SK-N-SH (cell line): ENCODE results near the gene CPNE4.

Source experiments
- MXI1 ChIP-seq: IDR thresholded peaks from 2 replicates; pipeline ENCODE4 v1.6.1; 2012; ENCODE audit warnings: mild to moderate bottlenecking, low read depth, low read length, improper control_type of control experiment
- REST ChIP-seq: IDR thresholded peaks from 2 replicates; pipeline ENCODE4 v1.6.1; 2012; ENCODE audit warnings: mild to moderate bottlenecking, low read depth, low read length, moderate library complexity
- SMC3 ChIP-seq: IDR thresholded peaks from 2 replicates; pipeline ENCODE4 v1.6.1; 2012; ENCODE audit warnings: low read depth, low read length, improper control_type of control experiment
- TF ChIP-seq, protein P1 (sequence below): fragments of 200-600 bp; sonication (generic); IDR thresholded peaks from 2 replicates; pipeline ENCODE4 v1.6.1; 2017; ENCODE audit warnings: antibody characterized with exemption, mild to moderate bottlenecking, moderate library complexity

DNA sequence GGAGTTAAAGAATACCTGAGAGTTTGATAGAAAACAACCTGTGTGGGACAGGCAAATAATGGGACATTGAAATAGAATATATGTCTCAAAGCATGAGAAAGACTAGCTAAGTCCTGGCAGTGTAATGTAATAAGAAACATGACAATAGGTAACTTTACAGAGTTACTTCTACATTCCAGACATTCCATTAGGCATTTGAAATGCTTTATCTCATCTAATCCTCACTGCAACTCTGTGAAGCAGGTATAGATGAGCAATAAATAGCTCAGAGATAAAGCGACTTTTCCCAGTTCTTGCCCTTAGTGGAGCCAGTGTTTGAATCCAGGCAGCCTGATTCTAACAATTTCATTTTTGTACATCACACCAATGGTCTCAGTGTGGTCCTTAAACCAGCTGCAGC lies 76.8 kb downstream of the CPNE4 start:
- TF ChIP-seq, protein P1, sequence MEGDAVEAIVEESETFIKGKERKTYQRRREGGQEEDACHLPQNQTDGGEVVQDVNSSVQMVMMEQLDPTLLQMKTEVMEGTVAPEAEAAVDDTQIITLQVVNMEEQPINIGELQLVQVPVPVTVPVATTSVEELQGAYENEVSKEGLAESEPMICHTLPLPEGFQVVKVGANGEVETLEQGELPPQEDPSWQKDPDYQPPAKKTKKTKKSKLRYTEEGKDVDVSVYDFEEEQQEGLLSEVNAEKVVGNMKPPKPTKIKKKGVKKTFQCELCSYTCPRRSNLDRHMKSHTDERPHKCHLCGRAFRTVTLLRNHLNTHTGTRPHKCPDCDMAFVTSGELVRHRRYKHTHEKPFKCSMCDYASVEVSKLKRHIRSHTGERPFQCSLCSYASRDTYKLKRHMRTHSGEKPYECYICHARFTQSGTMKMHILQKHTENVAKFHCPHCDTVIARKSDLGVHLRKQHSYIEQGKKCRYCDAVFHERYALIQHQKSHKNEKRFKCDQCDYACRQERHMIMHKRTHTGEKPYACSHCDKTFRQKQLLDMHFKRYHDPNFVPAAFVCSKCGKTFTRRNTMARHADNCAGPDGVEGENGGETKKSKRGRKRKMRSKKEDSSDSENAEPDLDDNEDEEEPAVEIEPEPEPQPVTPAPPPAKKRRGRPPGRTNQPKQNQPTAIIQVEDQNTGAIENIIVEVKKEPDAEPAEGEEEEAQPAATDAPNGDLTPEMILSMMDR = no peak
- no peak for TF ChIP-seq REST
- TF ChIP-seq MXI1 = no peak
- TF ChIP-seq SMC3 = no peak
